Measurements from ENCODE around the gene POLK.
"Not testable (repeated sequence)": the region's sequence is repeated elsewhere in the genome, so short reads cannot be mapped to it uniquely, and the experiment has no call there.

POLK gene

GRCh38 chr5:75607341-75607740 lies 95.7 kb downstream of the POLK start:
- in situ Hi-C loops (cut with MboI; ENCODE audit: low sequenced_read_pairs) = not testable (repeated sequence)

DNA sequence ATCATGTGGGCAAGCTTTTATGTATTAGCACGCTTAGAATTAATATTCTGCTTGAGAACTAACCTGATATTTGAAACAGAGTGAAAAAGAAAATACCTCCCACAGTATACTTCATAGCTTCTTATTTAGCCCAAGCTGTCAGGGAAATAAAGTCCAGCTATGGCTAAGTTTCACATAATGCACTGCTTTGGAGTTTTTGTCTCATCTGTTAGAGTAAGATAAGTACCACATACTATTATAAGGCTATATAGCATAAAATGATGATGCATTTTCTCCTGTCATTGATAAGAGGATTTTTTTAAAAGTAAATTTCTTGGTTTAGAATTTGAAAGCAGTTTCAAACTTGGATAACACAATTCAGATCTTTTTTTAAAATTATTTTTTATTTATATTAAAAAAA lies 97.2 kb downstream of the POLK start:
- in situ Hi-C loops (cut with MboI; ENCODE audit: low sequenced_read_pairs) = no loop called here

GRCh38 chr5:75610201-75610600 lies 98.5 kb downstream of the POLK start:
- in situ Hi-C loops (cut with MboI; ENCODE audit: low sequenced_read_pairs) = no loop called here

DNA sequence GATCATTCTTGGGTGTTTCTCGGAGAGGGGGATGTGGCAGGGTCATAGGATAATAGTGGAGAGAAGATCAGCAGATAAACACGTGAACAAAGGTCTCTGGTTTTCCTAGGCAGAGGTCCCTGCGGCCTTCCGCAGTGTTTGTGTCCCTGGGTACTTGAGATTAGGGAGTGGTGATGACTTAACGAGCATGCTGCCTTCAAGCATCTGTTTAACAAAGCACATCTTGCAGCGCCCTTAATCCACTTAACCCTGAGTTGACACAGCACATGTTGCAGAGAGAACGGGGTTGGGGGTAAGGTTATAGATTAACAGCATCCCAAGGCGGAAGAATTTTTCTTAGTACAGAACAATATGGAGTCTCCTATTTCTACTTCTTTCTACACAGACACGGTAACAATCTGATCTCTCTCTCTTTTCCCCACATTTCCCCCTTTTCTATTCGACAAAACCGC lies 99.2 kb downstream of the POLK start:
- in situ Hi-C loops (cut with MboI; ENCODE audit: low sequenced_read_pairs) = not testable (repeated sequence)

DNA sequence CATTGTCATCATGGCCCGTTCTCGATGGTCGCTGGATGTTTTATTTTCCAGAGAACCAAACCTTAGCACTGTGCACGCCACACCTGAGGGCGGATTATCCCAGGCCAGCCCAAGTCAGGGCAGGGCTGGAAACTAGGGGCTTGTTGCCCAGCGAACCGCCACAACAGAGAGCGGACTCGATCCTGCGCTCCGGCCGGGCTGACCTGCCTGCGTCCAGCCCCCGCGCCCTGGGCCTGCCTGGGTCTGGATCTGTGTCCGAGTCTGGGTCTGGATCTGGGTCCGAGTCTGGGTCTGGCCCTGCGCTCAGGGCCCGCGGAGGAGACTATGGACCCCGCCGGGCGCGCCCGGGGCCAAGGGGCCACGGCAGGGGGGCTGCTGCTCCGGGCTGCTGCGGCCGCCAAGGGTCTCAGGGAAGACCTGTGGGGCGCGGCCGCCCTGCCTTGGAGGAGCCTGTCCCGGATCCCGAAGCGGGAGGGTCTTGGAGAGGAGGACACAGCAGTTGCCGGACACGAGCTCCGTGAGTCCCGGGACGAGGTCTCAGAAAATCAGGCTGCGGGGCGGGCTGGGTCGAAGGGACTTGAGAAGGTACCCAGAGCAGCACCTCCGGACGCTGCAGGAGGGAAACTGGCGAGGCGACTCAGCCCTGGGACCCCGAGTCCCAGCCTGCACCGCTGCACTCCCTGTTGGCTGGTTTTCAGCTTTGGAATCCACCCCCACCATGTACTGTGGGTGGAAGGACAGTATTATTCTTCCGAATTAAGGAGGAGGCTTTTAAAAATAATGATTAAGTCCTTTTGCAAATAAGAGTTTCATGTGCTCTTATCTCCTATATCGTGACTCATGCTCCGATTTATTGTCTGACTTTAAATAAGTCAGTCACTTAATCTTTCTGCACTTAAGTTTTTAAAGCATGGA lies 99.9 kb downstream of the POLK start, which contains the start of gene ANKDD1B:
ANKDD1B (plus strand) TSS at position 143 of the 915 bp plus-strand sequence; CDS start at position 325, 182 bp downstream.
- in situ Hi-C loops (cut with MboI; ENCODE audit: low sequenced_read_pairs) = no loop called here

GRCh38 chr5:75612226-75612569 lies 100.5 kb downstream of the POLK start:
- in situ Hi-C loops (cut with MboI; ENCODE audit: low sequenced_read_pairs) = no loop called here

DNA sequence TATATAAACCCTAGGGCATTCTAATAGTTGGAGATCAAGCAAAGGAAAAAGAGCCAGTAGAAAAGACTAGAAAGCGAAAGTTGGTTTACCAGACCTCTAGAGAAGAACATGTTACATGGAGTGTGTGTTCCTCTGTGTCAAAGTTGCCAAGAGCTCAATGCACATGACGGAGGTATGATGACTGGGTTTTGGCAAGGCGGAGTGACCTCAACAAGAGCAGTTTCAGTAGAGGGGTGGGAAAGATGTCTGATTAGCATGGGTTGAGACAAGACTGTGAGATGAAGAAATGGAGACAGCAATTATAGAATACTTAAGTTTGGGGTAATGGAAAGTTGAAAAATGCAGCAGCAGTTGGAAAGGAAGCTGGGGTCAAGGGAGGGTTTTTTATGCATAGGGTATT lies 101.2 kb downstream of the POLK start:
- in situ Hi-C loops (cut with MboI; ENCODE audit: low sequenced_read_pairs) = no loop called here

DNA sequence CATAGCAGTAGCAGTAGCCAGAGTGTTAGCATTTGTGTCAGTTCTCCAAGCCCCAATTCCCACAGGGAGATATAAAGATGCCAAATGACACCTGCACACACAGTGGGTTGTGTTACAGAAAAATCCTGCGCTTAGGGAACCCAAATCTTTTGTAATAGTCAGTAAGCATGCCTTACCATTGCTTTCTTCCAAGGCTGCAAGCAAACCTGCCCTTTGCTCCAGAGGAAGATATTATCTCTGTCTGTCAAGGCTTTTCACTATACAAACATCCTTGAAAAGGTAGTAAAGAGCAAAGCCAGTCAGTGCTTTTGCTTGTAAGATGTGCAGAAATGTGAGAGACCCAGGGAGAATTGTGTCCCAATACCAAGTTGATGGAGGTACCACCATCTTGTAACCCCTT lies 102.5 kb downstream of the POLK start:
- in situ Hi-C loops (cut with MboI; ENCODE audit: low sequenced_read_pairs) = no loop called here

DNA sequence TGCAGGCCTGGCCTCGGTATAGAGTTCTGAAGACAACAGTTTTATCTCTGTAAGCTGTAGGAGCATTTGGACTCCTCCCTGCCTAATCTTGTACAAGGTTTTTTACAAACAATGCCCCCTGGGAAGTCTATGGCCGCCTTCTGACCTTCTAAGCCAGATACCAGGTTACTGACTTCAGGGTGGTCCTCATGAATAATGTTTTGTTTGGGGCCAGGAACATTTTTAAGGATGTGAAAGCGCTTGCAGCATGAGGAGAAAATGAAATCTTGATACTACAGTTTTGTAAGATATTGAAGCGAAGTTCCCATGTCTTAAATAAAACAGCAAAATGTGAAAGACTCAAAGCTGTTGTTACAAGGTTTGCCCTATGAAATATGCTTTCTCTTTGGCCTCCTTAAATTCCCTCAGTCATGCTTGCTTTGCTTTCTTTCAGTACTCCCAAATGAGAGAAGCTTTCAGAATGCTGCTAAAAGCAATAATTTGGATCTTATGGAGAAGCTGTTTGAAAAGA lies 104.7 kb downstream of the POLK start:
- in situ Hi-C loops (cut with MboI; ENCODE audit: low sequenced_read_pairs) = no loop called here

DNA sequence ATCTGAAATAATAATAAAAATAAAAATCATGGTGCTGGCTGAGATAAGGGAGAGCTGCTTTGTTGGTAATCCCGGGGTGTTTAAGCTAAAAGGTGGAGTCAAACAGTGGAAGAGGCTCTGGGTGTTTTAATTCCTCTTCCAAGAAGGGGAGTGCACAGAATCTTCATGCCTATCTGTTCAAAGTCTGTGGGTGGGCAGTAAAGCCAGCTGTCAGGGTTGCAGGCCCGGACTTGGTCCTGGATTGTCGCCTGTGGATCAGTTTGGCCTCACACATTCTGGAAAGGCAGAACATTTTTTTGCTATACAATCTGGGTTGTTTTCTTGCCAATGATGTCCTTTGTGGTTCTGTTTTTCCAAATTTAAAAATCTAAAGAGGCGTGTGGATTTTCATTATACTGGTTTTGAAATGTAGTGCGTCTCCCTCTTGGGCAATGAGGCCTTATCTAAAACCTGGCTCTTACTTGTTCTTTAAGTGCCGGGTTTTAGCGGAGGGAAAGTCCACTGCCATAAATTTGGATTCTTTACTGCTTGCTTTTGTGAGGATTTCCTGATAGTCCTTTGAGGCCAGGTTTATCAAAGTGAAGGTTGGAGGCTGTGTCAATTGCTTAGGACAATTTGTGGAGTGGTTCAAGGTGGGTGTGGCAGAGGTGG lies 105.4 kb downstream of the POLK start:
- in situ Hi-C loops (cut with MboI; ENCODE audit: low sequenced_read_pairs) = no loop called here

GRCh38 chr5:75617736-75618352 lies 106.2 kb downstream of the POLK start:
- in situ Hi-C loops (cut with MboI; ENCODE audit: low sequenced_read_pairs) = no loop called here

GRCh38 chr5:75620184-75620959 lies 108.7 kb downstream of the POLK start:
- in situ Hi-C loops (cut with MboI; ENCODE audit: low sequenced_read_pairs) = no loop called here

DNA sequence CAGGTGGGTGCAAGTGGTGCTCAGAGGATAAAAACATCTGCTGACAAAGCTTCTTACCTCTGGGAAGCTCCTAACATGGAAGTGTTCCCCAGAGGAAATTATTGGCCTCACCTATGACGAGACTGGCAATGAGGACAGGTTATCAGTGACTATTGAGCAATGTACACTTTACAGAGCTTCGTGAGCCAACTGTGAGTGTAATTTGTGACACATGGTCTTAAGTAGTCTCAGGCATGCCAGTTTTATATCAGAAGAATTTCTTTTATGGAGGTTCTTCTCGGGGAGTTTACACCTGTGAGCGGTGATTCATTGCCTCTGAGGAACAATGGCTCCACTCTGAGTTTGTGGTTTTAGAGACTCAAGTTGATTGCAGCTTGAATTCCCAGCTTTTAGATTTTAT lies 110.9 kb downstream of the POLK start:
- in situ Hi-C loops (cut with MboI; ENCODE audit: low sequenced_read_pairs) = no loop called here

GRCh38 chr5:75623846-75624245 lies 112.2 kb downstream of the POLK start:
- in situ Hi-C loops (cut with MboI; ENCODE audit: low sequenced_read_pairs) = no loop called here

- in situ Hi-C loops (cut with MboI; ENCODE audit: low sequenced_read_pairs) = no loop called here
Measured at GRCh38 chr5:75626959-75627358, 115.3 kb downstream of the POLK start.

DNA sequence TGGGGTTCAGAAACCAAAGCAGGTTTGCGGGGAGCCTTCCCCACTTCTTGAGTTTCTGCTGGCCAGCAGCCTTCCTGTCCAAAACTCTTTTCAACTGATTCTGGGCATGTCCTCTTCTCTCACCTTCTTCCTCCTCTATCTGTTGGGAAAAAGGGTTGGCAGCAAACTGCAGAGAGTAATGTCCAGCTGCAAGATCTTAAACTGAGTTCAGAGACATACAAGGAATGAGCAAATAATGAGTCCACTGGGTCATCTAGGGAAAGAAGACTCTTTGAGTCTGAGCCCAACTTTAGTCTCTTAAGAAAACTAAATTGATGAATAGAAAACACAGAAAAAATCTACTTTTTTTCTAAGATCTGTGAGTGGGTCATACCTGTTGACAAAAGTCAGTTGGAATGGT lies 116.1 kb downstream of the POLK start:
- in situ Hi-C loops (cut with MboI; ENCODE audit: low sequenced_read_pairs) = no loop called here

- in situ Hi-C loops (cut with MboI; ENCODE audit: low sequenced_read_pairs) = no loop called here
Measured at GRCh38 chr5:75630875-75631274, 119.2 kb downstream of the POLK start.

- in situ Hi-C loops (cut with MboI; ENCODE audit: low sequenced_read_pairs) = no loop called here
Measured at GRCh38 chr5:75632321-75632720, 120.6 kb downstream of the POLK start.

DNA sequence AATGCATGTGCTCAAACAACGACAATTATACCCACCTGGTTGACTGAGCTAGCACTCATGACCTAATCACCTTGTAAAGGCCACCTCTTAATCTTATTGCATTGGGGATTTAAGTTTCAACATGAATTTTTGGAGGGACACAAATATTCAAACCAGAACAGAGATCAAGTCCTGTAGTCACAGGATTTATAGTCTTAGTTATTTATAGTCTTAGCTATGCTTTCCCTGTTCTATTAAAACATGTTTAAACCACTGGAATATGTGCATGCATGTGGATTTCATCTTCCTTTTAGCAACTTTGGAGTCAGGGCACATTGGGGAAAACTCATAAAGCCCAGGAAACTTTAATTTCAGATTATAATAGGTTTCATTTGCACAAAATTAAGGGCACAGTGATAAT lies 126.3 kb downstream of the POLK start:
- in situ Hi-C loops (cut with MboI; ENCODE audit: low sequenced_read_pairs) = no loop called here

DNA sequence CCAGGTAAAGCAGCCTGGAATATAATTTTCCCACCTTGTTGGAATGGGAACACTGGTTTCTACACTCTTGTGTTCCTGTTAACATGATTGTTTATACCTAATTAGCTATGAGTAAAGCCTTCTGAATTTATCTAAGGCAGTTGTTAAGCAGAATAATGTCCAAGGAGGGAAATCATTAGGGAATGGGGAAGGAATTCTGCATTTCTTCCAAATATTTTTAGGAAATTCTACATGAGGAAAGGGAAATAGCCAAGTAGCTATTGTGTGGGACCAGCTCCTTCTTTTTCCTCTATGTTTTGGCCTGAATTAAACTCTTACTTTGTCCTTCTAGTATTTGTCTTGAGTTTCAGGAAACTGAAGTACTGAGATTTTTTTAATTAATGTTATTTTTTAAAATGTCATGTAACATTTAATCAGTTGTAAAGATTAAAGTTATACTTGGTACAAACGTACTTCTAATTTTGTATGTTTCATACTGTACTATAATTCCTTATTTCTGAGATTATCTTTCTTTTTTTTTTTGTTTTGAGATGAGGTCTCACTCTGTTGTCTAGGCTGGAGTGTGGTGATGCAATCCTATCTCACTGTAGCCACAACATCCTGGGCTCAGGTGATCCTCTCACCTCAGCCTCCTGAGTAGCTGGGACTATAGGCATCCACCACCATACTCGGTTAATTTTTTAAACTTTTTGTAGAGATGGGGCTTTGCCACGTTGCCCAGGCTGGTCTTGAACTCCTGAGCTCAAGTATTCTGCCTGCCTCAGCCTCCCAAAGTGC lies 128.0 kb downstream of the POLK start:
- in situ Hi-C loops (cut with MboI; ENCODE audit: low sequenced_read_pairs) = no loop called here
